ENCODE data around the gene MCTS1.

The MCTS1 gene

GRCh38 chrX:120585702-120586101 lies 18.2 kb upstream of the MCTS1 start:
- TF ChIP-seq GATA2 (IDR thresholded peaks at IDR 0.05; ENCODE audit: low read depth, low read length) (no peak), GATA3 (IDR thresholded peaks at IDR 0.05; ENCODE audit: low read depth, low read length) (no peak)

- no peak for TF ChIP-seq GATA2 (IDR thresholded peaks at IDR 0.05; ENCODE audit: low read depth, low read length)
- no peak for TF ChIP-seq GATA3 (IDR thresholded peaks at IDR 0.05; ENCODE audit: low read depth, low read length)
These were observed 471 bp downstream of the MCTS1 start for GRCh38 chrX:120604361-120604782.

- TF ChIP-seq GATA2 (IDR thresholded peaks at IDR 0.05; ENCODE audit: low read depth, low read length): no peak
- no peak for TF ChIP-seq GATA3 (IDR thresholded peaks at IDR 0.05; ENCODE audit: low read depth, low read length)
These were observed 8.2 kb downstream of the MCTS1 start for GRCh38 chrX:120612086-120612485.

- TF ChIP-seq GATA2 (IDR thresholded peaks at IDR 0.05; ENCODE audit: low read depth, low read length) (no peak), GATA3 (IDR thresholded peaks at IDR 0.05; ENCODE audit: low read depth, low read length) (no peak)
These were observed 10.9 kb downstream of the MCTS1 start for GRCh38 chrX:120614816-120615215.

GRCh38 chrX:120617996-120618630 lies 14.2 kb downstream of the MCTS1 start:
- no peak for TF ChIP-seq GATA3 (IDR thresholded peaks at IDR 0.05; ENCODE audit: low read depth, low read length)
- TF ChIP-seq GATA2 (IDR thresholded peaks at IDR 0.05; ENCODE audit: low read depth, low read length): no peak

GRCh38 chrX:120625371-120625770 lies 21.5 kb downstream of the MCTS1 start:
- TF ChIP-seq GATA2 (IDR thresholded peaks at IDR 0.05; ENCODE audit: low read depth, low read length): no peak
- no peak for TF ChIP-seq GATA3 (IDR thresholded peaks at IDR 0.05; ENCODE audit: low read depth, low read length)

- TF ChIP-seq GATA3 (IDR thresholded peaks at IDR 0.05; ENCODE audit: low read depth, low read length) (no peak), GATA2 (IDR thresholded peaks at IDR 0.05; ENCODE audit: low read depth, low read length) (no peak)
These were observed 26.0 kb downstream of the MCTS1 start, which contains the start of gene C1GALT1C1 for GRCh38 chrX:120629667-120630537. C1GALT1C1 (minus strand) TSS chrX:120630054; CDS start chrX:120627166, 2,888 bp downstream.

GRCh38 chrX:120638619-120639018 lies 34.7 kb downstream of the MCTS1 start:
- TF ChIP-seq GATA3 (IDR thresholded peaks at IDR 0.05; ENCODE audit: low read depth, low read length) (no peak), GATA2 (IDR thresholded peaks at IDR 0.05; ENCODE audit: low read depth, low read length) (no peak)

GRCh38 chrX:120642871-120643270 lies 39.0 kb downstream of the MCTS1 start:
- TF ChIP-seq GATA3 (IDR thresholded peaks at IDR 0.05; ENCODE audit: low read depth, low read length): no peak
- TF ChIP-seq GATA2 (IDR thresholded peaks at IDR 0.05; ENCODE audit: low read depth, low read length): no peak

GRCh38 chrX:120647127-120647526 lies 43.2 kb downstream of the MCTS1 start:
- TF ChIP-seq GATA2 (IDR thresholded peaks at IDR 0.05; ENCODE audit: low read depth, low read length) (no peak), GATA3 (IDR thresholded peaks at IDR 0.05; ENCODE audit: low read depth, low read length) (no peak)

- TF ChIP-seq GATA2 (IDR thresholded peaks at IDR 0.05; ENCODE audit: low read depth, low read length) (no peak), GATA3 (IDR thresholded peaks at IDR 0.05; ENCODE audit: low read depth, low read length) (no peak)
These were observed 49.1 kb downstream of the MCTS1 start for GRCh38 chrX:120653000-120653399.

GRCh38 chrX:120660637-120661036 lies 56.7 kb downstream of the MCTS1 start:
- TF ChIP-seq GATA3 (IDR thresholded peaks at IDR 0.05; ENCODE audit: low read depth, low read length) (no peak), GATA2 (IDR thresholded peaks at IDR 0.05; ENCODE audit: low read depth, low read length) (no peak)

Data from SH-SY5Y (cell line).